GM18517 (cell line): Measurements from ENCODE around the gene ACMSD.

Source experiments
- ATAC-seq: cut with Tn5 transposase; IDR thresholded peaks from one replicate; pipeline ENCODE4 v1.9.1; 2021; ENCODE audit warnings: mild to moderate bottlenecking, moderate library complexity; ENCODE audit not compliant: unreplicated experiment

The ACMSD gene

DNA sequence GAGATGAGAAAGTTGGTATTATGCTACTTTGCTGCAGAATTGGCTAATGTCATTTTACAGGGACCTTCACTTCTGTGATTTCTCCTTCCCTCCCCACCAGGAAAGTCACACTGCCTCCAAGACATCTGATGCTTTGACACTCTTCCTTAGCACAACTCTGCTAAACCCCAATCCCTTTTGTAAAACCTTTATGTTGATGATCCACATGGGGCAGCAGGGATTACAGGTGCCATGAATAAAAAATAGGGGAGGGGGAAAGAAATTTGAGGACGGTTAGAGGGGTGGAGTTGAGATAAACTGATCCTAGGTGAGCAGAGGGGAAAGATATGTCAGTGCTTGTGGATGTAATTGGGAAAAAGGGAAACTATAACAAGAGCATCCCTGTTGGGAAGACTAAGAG, 106.6 kb downstream of the ACMSD start:
- no peak for ATAC-seq

DNA sequence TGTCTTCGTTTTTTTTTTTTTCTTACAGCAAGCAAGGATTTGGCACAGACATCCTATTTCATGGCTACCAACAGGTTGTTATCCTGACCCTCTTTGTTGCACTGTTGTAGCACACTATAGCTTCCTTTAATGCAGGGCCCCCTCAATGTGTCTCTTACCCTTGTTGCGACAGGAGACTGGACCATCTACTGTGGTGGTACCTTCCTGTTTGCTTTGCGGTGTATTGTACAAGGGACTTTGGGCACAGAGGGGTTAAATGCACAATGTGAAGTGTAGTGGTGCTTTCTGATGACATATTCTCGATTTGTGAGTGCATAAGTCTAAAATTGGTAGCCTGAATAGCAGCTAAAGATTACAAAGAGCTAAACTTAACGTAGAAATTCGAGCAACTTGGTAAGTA, 107.7 kb downstream of the ACMSD start:
- no peak for ATAC-seq

DNA sequence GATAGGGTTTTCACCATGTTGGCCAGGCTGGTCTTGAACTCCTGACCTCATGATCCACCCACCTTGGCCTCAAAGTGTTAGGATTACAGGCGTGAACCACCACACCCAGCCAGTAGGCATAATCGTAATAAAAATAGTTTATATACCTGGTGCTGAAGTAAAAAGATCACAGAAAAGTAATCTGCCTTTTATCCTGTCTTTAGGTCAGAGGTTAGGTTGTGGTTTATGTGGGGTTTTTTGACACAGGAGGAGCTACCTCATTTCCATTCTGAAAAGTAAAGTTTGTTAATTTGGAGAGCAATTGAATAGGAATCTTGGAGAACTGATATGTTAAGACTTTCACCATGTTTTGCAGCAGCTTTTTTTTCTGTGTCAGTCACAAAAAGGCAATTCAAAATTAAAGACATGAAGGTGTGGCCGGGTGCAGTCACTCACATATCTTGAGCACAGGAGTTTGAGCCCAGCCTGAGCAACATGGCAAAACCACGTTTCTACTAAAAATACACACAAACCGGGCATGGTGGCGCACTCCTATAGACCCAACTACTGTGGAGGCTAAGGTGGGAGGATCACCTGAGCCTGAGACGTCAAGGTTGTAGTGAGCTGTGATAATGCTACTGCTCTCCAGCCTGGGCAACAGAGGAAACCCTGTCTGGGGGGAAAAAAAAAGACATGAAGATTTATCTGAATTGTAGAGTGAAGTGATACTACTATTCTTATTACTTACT, 111.7 kb downstream of the ACMSD start:
- ATAC-seq = no peak

DNA sequence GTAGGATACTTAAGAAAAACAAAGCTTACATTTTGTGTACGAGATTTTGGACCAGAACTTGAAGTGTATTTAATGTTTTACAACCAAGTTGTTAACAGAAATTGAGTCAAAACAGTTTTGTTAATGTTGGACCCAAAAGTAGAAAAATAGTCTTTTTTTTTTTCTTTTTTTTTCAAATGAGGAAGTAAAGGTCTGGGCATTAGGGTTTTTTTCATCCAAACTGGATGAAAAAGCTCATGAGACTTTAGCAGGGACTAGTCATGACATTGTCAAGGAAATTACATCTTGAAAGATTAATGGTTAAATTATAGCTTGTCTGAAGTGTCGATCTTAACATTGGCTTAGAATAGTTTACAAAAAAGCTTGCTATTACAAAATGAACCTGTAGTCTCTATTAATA, 112.5 kb downstream of the ACMSD start:
- ATAC-seq = no peak
